Fibroblast of lung (primary cell): Measurements from ENCODE around the gene HDDC2. TPM values are rescaled to one million over a fixed set of nuclear protein-coding genes. Genes with fewer than 3 reads are reported as not detected.

Experiments used
- DNase-seq, 2 donors: peaks; one replicate each; pipeline versions ENCODE4 v3.0.0 to v3.0.0-alpha.2; 2010; ENCODE audit warnings: low read depth in 2 of 2
- H2AFZ ChIP-seq: 2 replicates; pipeline ENCODE4 v1.5.1; 2012; ENCODE audit warnings: low read length, control low read depth, inconsistent platforms
- H3K27ac ChIP-seq: 2 replicates; pipeline ENCODE4 v1.5.1; 2011; ENCODE audit warnings: low read length, control low read depth; ENCODE audit not compliant: insufficient read depth
- H3K27me3 ChIP-seq: 2 replicates; pipeline ENCODE4 v1.5.1; 2011; ENCODE audit warnings: mild to moderate bottlenecking, low read length; ENCODE audit not compliant: control insufficient read depth, insufficient read depth
- H3K36me3 ChIP-seq: 2 replicates; pipeline ENCODE4 v1.5.1; 2011; ENCODE audit warnings: low read length; ENCODE audit not compliant: control insufficient read depth, insufficient read depth
- H3K4me1 ChIP-seq: 2 replicates; pipeline ENCODE4 v1.5.1; 2011; ENCODE audit warnings: low read length; ENCODE audit not compliant: control insufficient read depth, insufficient read depth; ENCODE audit errors: extremely low read depth
- H3K4me2 ChIP-seq: 2 replicates; pipeline ENCODE4 v1.5.1; 2011; ENCODE audit warnings: low read length, control low read depth; ENCODE audit not compliant: insufficient read depth; ENCODE audit errors: extremely low read depth
- H3K4me3 ChIP-seq, 4 experiments: fragments of 200-600 bp in 1 of 4; sonication (generic) in 1 of 4; replicated peaks in 1 of 4; 2 replicates each; pipeline ENCODE4 v1.5.1; 2011 to 2016; ENCODE audit warnings: low read length in 4 of 4, low read depth in 3 of 4, mild to moderate bottlenecking in 3 of 4, control low read depth in 2 of 4, inconsistent platforms in 1 of 4, mixed read lengths in 1 of 4; ENCODE audit not compliant: insufficient read depth in 1 of 4; ENCODE audit errors: control extremely low read depth in 1 of 4
- H3K79me2 ChIP-seq: 2 replicates; pipeline ENCODE4 v1.5.1; 2012; ENCODE audit warnings: mild to moderate bottlenecking, low read length, inconsistent platforms; ENCODE audit not compliant: control insufficient read depth, insufficient read depth
- H3K9ac ChIP-seq: 2 replicates; pipeline ENCODE4 v1.5.1; 2011; ENCODE audit warnings: mild to moderate bottlenecking, low read length, control low read depth; ENCODE audit not compliant: insufficient read depth
- H3K9me3 ChIP-seq: 2 replicates; pipeline ENCODE4 v1.5.1; 2012; ENCODE audit warnings: low read depth, low read length; ENCODE audit not compliant: control insufficient read depth, insufficient read depth
- H4K20me1 ChIP-seq: 2 replicates; pipeline ENCODE4 v1.5.1; 2011; ENCODE audit warnings: low read length; ENCODE audit not compliant: control insufficient read depth, insufficient read depth; ENCODE audit errors: extremely low read depth
- CTCF ChIP-seq, 2 donors: IDR thresholded peaks in 1 of 2; conservative IDR thresholded peaks in 1 of 2; 1 replicate in 1 of 2; 2 replicates in 1 of 2; pipeline ENCODE4 v1.5.1; 2011 to 2012; ENCODE audit warnings: low read length in 2 of 2, control low read depth in 1 of 2, inconsistent platforms in 1 of 2, low read depth in 1 of 2, mild to moderate bottlenecking in 1 of 2
- EZH2 ChIP-seq: IDR thresholded peaks from 2 replicates; pipeline ENCODE4 v1.5.1; 2012; ENCODE audit warnings: low read length, control low read depth, mild to moderate bottlenecking; ENCODE audit errors: missing control alignments
- polyA plus RNA-seq, 2 donors: library from polyadenylated mRNA; depleted of rRNA in 1 of 2; stranded (reverse) in 1 of 2; unstranded in 1 of 2; fragments of >200 nt; gene quantifications; 2 replicates each; pipeline ENCODE4 v1.2.1, GENCODE V29; 2011 to 2012; ENCODE audit warnings: missing spikeins in 1 of 2
- total RNA-seq: library from RNA; depleted of rRNA; stranded (reverse); fragments of >200 nt; gene quantifications from 2 replicates; pipeline ENCODE4 v1.2.1, GENCODE V29; 2014

The HDDC2 gene
- total and polyA plus RNA-seq, 2 donors (not counting 1 experiment from before 2014, with no cell fraction given): 58.8 to 174 TPM

- Histone ChIP-seq H3K4me1 (peaks cover 4% of the 10 kb centered on the region), H2AFZ (peak overlapping the region; percentile 61), H3K79me2 (no peaks in the 10 kb centered on the region), H3K36me3 (no peaks in the 10 kb centered on the region), H3K4me2 (peak overlapping the region; percentile 2), H3K9me3 (no peaks in the 10 kb centered on the region), H3K9ac (no peak overlapping the region), H4K20me1 (no peaks in the 10 kb centered on the region), H3K4me3 (peak overlapping the region in 2 of 4 experiments; percentile 3 to 7), H3K27me3 (no peaks in the 10 kb centered on the region), H3K27ac (peak overlapping the region; percentile 26)
- DNase-seq: peak; percentile 34 to 85
- TF ChIP-seq CTCF (conservative IDR thresholded peaks at IDR 0.05 in 1 of 2, IDR thresholded peaks at IDR 0.05 in 1 of 2; ENCODE audit: low read depth in 1 of 2, low read length in 2 of 2): no peak
- no peak for TF ChIP-seq EZH2
Measured at GRCh38 chr6:125262016-125263013, 39.5 kb downstream of the HDDC2 start.

GRCh38 chr6:125259354-125259736 lies 42.4 kb downstream of the HDDC2 start:
- Histone ChIP-seq H2AFZ (no peak overlapping the region), H3K36me3 (no peaks in the 10 kb centered on the region), H3K4me2 (no peak overlapping the region), H4K20me1 (no peaks in the 10 kb centered on the region), H3K4me1 (peaks cover 10% of the 10 kb centered on the region), H3K9me3 (no peaks in the 10 kb centered on the region), H3K79me2 (no peaks in the 10 kb centered on the region), H3K27ac (no peak overlapping the region), H3K9ac (no peak overlapping the region), H3K27me3 (no peaks in the 10 kb centered on the region), H3K4me3 (no peak overlapping the region)
- no peak for TF ChIP-seq EZH2
- DNase-seq: peak in 1 of 2 donors; percentile 48

- TF ChIP-seq CTCF (conservative IDR thresholded peaks at IDR 0.05 in 1 of 2, IDR thresholded peaks at IDR 0.05 in 1 of 2; ENCODE audit: low read depth in 1 of 2, low read length in 2 of 2): no peak
- TF ChIP-seq EZH2: no peak
- H3K4me2 ChIP-seq: no peak overlapping the region
- peaks cover 10% of the 10 kb centered on the region for H3K4me1 ChIP-seq
Measured at GRCh38 chr6:125258651-125259353, 43.0 kb downstream of the HDDC2 start.

More at GRCh38 chr6:125258651-125259353, 43.0 kb downstream of the HDDC2 start:
- Histone ChIP-seq H2AFZ (no peak overlapping the region), H3K27ac (no peak overlapping the region), H3K79me2 (no peaks in the 10 kb centered on the region), H3K9ac (no peak overlapping the region), H3K9me3 (no peaks in the 10 kb centered on the region), H4K20me1 (no peaks in the 10 kb centered on the region), H3K27me3 (no peaks in the 10 kb centered on the region), H3K36me3 (no peaks in the 10 kb centered on the region), H3K4me3 (no peak overlapping the region)
- DNase-seq: peak in 1 of 2 donors; percentile 59
